Immature natural killer cell (primary cell): ENCODE results near the gene NOTCH3. TPM values are rescaled to one million over a fixed set of nuclear protein-coding genes. Genes with fewer than 3 reads are reported as not detected.

Experiments used
- DNase-seq, 3 donors: peaks; one replicate each; pipeline ENCODE4 v3.0.0; 2022; ENCODE audit warnings: mixed read lengths in 1 of 3
- H3K27ac Mint-ChIP-seq, 6 donors: one replicate each; pipeline ENCODE4 v1.8.0; 2020; ENCODE audit warnings: mixed read lengths in 6 of 6, mild to moderate bottlenecking in 5 of 6, inconsistent platforms in 4 of 6, moderate library complexity in 3 of 6
- H3K27me3 Mint-ChIP-seq, 3 donors: one replicate each; pipeline ENCODE4 v1.8.0; 2020 to 2021; ENCODE audit warnings: low read depth in 3 of 3, mild to moderate bottlenecking in 3 of 3, mixed read lengths in 3 of 3, moderate library complexity in 3 of 3, inconsistent platforms in 1 of 3
- H3K36me3 Mint-ChIP-seq, 3 donors: one replicate each; pipeline ENCODE4 v1.8.0; 2020; ENCODE audit warnings: mixed read lengths in 3 of 3, inconsistent platforms in 2 of 3, mild to moderate bottlenecking in 2 of 3
- H3K4me1 Mint-ChIP-seq, 2 donors: one replicate each; pipeline ENCODE4 v1.8.0; 2020; ENCODE audit warnings: inconsistent platforms in 2 of 2, mild to moderate bottlenecking in 2 of 2, mixed read lengths in 2 of 2, moderate library complexity in 1 of 2
- H3K4me3 Mint-ChIP-seq, 5 donors: one replicate each; pipeline ENCODE4 v1.8.0; 2020; ENCODE audit warnings: mild to moderate bottlenecking in 5 of 5, mixed read lengths in 5 of 5, inconsistent platforms in 3 of 5, moderate library complexity in 3 of 5
- H3K9me3 Mint-ChIP-seq, 6 donors: one replicate each; pipeline ENCODE4 v1.8.0; 2020; ENCODE audit warnings: mild to moderate bottlenecking in 6 of 6, mixed read lengths in 6 of 6, inconsistent platforms in 4 of 6, moderate library complexity in 3 of 6
- polyA plus RNA-seq, 3 donors: library from polyadenylated mRNA; unstranded; fragments of 300-500 nt; fragmentation: Illumina TruSeq; gene quantifications; one replicate each; pipeline ENCODE4 v1.2.3, GENCODE V29; 2021

Gene NOTCH3
- polyA plus RNA-seq, 3 donors from 2014 or later: not detected

DNA sequence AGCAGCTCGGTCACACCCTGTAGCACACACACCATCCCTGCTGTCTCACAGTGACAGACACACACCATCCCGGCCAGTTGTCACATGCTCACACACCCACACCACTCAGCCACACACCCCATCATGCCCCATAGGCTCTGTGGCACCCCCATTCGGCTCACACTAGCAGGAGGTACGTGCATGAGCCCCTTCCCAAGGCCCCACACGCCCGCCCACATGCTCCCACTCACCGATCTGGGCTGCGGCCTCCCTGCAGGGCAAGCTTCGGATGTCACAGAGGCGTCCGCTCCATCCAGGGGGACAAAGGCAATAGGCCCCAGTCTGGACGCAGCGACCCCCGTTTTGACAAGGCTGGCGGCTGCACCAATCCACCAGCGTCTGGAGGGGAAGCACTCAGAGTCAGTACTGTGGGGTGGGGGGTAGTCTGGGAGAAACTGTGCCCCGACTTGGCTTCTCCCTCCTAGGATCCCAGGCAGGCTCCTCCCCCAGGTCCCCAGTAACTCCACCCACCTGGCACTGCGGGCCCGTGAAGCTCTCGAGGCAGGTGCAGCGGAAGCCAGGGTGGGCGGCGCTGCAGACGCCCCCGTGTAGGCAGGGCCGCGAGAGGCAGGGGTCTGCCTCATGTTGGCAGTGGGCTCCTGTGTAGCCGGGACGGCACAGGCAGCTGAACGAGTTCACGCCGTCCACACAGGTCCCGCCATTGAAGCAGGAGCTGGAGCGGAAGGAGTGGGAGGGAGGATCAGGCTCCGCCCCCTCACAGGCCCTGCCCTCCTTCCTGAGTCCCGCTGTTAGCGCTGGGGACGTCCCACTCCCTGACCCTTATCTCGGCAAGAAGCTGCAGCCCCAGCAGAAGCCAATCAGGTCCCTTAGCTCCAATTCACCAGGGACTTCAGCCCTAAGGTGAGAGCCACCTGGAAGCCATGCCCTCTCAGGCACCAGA is 20.1 kb downstream of the NOTCH3 start:
- no peak overlapping the region for H3K27ac Mint-ChIP-seq
- H3K36me3 Mint-ChIP-seq: no peaks in the 10 kb centered on the region
- DNase-seq: no peak
- no peaks in the 10 kb centered on the region for H3K9me3 Mint-ChIP-seq
- H3K27me3 Mint-ChIP-seq: peaks cover 2 to 7% (median 5%) of the 10 kb centered on the region in 3 donors
- peak overlapping the region in 2 of 5 donors; percentile 27 to 60 for H3K4me3 Mint-ChIP-seq
- peaks cover 3 to 7% of the 10 kb centered on the region in 2 donors for H3K4me1 Mint-ChIP-seq

DNA sequence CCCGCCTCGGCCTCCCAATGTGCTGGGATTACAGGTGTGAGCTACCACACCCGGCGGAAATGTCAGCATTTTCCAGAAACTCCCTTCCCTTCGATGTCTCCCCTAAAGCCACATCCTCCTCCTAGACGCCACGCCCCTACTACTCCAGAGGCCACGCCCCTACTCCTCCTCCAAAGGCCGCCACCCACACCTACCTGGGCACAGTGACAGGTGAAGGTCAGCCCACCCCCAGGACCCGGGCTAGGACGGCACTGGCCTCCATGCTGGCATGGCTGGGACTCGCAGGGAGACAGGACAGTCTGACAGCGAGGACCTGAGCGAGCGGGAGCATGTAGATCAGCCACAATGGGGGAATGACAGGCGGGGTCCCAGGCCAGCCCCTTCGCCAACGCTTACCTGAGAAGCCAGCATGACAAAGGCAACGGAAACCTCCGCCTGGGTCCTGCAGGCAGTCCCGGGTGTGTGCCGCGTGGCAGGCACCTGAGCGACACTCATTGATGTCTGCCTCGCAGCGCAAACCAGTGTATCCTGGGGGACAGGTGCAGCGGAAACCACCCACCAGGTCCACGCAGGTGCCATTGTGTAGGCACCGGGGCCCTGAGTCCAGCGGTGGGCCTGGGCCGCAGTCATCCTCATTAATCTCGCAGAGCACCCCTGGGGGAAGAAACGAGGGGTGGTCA is 22.0 kb downstream of the NOTCH3 start:
- no peak for DNase-seq
- H3K4me3 Mint-ChIP-seq: peak overlapping the region in 1 of 5 donors; percentile 7

GRCh38 chr19:15177269-15178116 is 23.3 kb downstream of the NOTCH3 start:
- DNase-seq: peak; percentile 80 to 85 (median 83)
- peak overlapping the region in 1 of 6 donors; percentile 64 for H3K27ac Mint-ChIP-seq
- H3K4me3 Mint-ChIP-seq: peak overlapping the region; percentile 14 to 66 (median 43)
- H3K36me3 Mint-ChIP-seq: no peaks in the 10 kb centered on the region
- H3K9me3 Mint-ChIP-seq: no peaks in the 10 kb centered on the region
- H3K27me3 Mint-ChIP-seq: peaks cover 5 to 9% (median 5%) of the 10 kb centered on the region in 3 donors
- H3K4me1 Mint-ChIP-seq: peaks cover 3 to 7% of the 10 kb centered on the region in 2 donors

More for the DNA sequence above, 22.0 kb downstream of the NOTCH3 start:
- H3K9me3 Mint-ChIP-seq: no peaks in the 10 kb centered on the region
- H3K4me1 Mint-ChIP-seq: peaks cover 3 to 7% of the 10 kb centered on the region in 2 donors
- peaks cover 3 to 9% (median 5%) of the 10 kb centered on the region in 3 donors for H3K27me3 Mint-ChIP-seq
- no peak overlapping the region for H3K27ac Mint-ChIP-seq
- no peaks in the 10 kb centered on the region for H3K36me3 Mint-ChIP-seq

DNA sequence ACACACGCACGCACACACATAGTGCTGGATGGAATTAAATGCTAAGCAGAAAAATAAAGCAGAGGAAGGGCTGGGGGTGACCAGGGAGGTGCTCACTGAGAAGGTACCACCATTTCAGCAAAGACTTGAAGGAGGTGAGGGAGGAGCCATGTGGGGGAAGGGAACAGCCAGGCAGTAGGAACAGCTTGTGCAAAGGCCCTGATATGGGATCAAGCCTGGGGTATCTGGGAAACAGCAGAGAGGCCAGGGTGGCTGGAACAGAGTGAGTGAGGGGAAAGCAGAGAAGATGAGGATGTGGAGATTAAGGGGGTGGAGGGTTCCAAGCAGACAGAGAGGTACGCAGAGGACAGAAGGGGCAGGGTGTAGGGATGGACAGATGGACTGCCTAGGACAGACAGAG is 25.2 kb downstream of the NOTCH3 start:
- H3K4me3 Mint-ChIP-seq: no peak overlapping the region
- H3K27me3 Mint-ChIP-seq: peaks cover 5 to 11% (median 5%) of the 10 kb centered on the region in 3 donors
- H3K27ac Mint-ChIP-seq: no peak overlapping the region
- no peaks in the 10 kb centered on the region for H3K9me3 Mint-ChIP-seq
- H3K36me3 Mint-ChIP-seq: no peaks in the 10 kb centered on the region
- no peak for DNase-seq
- H3K4me1 Mint-ChIP-seq: peaks cover 3 to 7% of the 10 kb centered on the region in 2 donors

DNA sequence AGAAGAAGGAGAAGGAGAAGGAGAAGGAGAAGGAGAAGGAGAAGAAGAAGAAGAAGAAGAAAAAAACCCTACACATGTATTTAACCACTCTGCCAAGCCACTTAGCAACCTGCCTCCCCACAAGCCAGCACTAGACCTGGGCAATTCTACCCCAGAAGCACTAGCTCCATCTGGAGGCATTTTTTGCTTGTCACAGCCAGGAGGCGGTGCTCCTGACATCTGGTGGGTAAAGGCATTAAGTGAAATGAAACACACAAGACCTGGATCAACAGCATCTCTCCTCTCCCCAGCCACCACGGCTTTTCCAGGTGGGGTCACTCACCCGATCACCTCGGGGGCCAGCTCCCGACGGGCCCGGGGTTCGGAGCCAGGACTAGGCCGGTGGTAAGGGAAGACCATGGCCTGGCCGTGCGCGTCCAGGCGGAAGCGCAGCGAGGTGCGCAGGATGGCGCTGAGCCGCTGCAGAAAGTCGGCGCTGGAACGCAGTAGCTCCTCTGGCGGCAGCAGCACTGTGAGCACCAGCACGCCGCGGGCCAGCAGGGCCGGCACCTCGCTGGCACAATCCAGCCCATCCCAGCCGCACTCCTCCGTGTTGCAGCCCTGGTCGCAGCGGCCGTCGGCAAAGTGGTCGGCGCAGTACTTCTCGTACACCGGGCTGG is 26.9 kb downstream of the NOTCH3 start:
- no peaks in the 10 kb centered on the region for H3K36me3 Mint-ChIP-seq
- H3K9me3 Mint-ChIP-seq: no peaks in the 10 kb centered on the region
- peaks cover 3 to 7% of the 10 kb centered on the region in 2 donors for H3K4me1 Mint-ChIP-seq
- H3K27ac Mint-ChIP-seq: no peak overlapping the region
- no peak for DNase-seq
- no peak overlapping the region for H3K4me3 Mint-ChIP-seq
- peaks cover 5 to 8% (median 7%) of the 10 kb centered on the region in 3 donors for H3K27me3 Mint-ChIP-seq

- H3K9me3 Mint-ChIP-seq: peaks cover 0 to 4% (median 0%) of the 10 kb centered on the region in 6 donors
- no peak overlapping the region for H3K27ac Mint-ChIP-seq
- H3K27me3 Mint-ChIP-seq: peaks cover 2 to 9% (median 4%) of the 10 kb centered on the region in 3 donors
- H3K4me1 Mint-ChIP-seq: no peaks in the 10 kb centered on the region
- no peak for DNase-seq
- no peak overlapping the region for H3K4me3 Mint-ChIP-seq
- H3K36me3 Mint-ChIP-seq: no peaks in the 10 kb centered on the region
Measured at GRCh38 chr19:15170345-15170744, 30.4 kb downstream of the NOTCH3 start.

- H3K27me3 Mint-ChIP-seq: peaks cover 2 to 9% (median 4%) of the 10 kb centered on the region in 3 donors
- H3K4me1 Mint-ChIP-seq: no peaks in the 10 kb centered on the region
- H3K27ac Mint-ChIP-seq: no peak overlapping the region
Measured at GRCh38 chr19:15169541-15170285, 31.1 kb downstream of the NOTCH3 start.

DNA sequence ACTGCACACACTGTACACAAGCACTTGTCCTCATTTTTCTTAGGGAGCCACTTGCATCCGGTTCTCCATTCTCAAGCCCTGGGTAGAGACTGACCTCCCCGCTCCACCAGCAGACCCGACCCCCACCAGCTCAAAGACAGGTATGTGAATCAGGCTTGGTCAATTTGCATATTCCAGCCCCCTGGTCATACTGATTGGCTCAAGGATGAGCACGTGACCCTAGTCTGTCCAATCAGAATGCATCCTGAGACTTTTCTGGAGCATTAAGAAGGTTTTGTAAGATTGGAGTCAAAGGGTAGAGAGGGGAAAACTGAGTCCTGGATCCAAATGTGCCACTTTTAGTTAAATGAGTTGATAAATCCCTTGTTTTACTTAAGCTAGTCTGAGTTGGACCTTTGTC is 34.1 kb downstream of the NOTCH3 start:
- peaks cover 0 to 4% (median 0%) of the 10 kb centered on the region in 6 donors for H3K9me3 Mint-ChIP-seq
- H3K4me3 Mint-ChIP-seq: no peak overlapping the region
- H3K36me3 Mint-ChIP-seq: no peaks in the 10 kb centered on the region
- H3K27me3 Mint-ChIP-seq: peaks cover 2 to 6% (median 4%) of the 10 kb centered on the region in 3 donors
- H3K4me1 Mint-ChIP-seq: no peaks in the 10 kb centered on the region
- no peak for DNase-seq
- H3K27ac Mint-ChIP-seq: no peak overlapping the region

More at GRCh38 chr19:15169541-15170285, 31.1 kb downstream of the NOTCH3 start:
- H3K36me3 Mint-ChIP-seq: no peaks in the 10 kb centered on the region
- H3K9me3 Mint-ChIP-seq: peaks cover 0 to 4% (median 0%) of the 10 kb centered on the region in 6 donors
- DNase-seq: no peak
- no peak overlapping the region for H3K4me3 Mint-ChIP-seq

DNA sequence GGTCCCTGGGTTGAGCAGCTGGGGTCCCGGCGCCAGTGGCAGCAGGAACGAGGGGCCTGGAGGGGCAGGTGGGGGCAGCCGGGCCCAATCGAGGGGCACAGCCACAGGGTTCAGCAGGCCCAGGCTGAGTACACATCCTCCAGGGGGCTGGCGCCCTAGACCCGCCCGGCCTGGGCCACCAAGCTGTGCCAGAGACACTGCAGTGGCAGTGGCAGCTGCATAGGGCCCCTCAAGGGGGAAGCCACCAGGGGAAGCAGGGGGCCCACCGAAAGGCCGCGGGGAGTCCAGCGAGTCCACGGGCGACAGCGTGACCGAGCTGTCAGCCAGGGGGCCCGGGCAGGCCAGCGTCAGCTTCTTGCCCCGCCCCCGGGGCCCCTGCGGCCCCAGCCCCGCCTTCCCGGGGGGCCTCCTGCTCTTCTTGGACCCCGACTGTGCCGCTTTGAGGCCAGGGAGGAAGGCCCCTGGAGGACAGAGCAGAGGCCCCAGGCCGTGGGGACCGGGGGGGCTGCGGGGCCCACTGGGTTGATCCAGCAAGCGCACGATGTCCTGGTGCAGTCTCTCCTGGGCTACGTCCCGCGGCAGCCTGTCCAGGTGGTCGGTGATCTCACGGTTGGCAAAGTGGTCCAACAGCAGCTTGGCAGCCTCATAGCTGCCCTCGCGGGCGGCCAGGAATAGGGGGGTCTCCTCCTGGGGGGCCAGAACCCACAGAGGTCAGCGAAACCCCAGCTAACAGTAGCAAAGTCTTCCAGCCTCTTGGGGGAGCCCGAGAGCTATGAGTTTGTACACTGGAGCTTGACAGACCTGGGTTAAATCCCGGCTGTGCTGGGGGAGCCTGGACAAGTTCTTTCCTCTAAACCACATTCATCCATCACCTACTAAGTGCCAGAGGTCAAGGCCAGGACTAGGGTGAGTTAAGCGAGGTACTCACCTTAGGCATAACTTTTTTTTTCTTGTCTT is 39.5 kb downstream of the NOTCH3 start:
- Mint-ChIP-seq H3K9me3 (peaks cover 0 to 7% (median 0%) of the 10 kb centered on the region in 6 donors), H3K4me1 (no peaks in the 10 kb centered on the region), H3K27me3 (peaks cover 0 to 2% (median 1%) of the 10 kb centered on the region in 3 donors), H3K27ac (no peak overlapping the region), H3K4me3 (no peak overlapping the region), H3K36me3 (no peaks in the 10 kb centered on the region)
- DNase-seq: no peak

GRCh38 chr19:15159251-15159650 is 41.5 kb downstream of the NOTCH3 start:
- Mint-ChIP-seq H3K27ac (no peak overlapping the region), H3K4me3 (no peak overlapping the region), H3K36me3 (no peaks in the 10 kb centered on the region)

GRCh38 chr19:15156391-15156790 is 44.4 kb downstream of the NOTCH3 start:
- H3K9me3 Mint-ChIP-seq: peaks cover 0 to 2% (median 0%) of the 10 kb centered on the region in 6 donors

More at GRCh38 chr19:15159251-15159650, 41.5 kb downstream of the NOTCH3 start:
- DNase-seq: no peak
- H3K9me3 Mint-ChIP-seq: peaks cover 0 to 2% (median 0%) of the 10 kb centered on the region in 6 donors
- H3K27me3 Mint-ChIP-seq: peaks cover 0 to 2% (median 1%) of the 10 kb centered on the region in 3 donors
- no peaks in the 10 kb centered on the region for H3K4me1 Mint-ChIP-seq

More at GRCh38 chr19:15156391-15156790, 44.4 kb downstream of the NOTCH3 start:
- peaks cover 0 to 11% (median 1%) of the 10 kb centered on the region in 3 donors for H3K27me3 Mint-ChIP-seq
- H3K36me3 Mint-ChIP-seq: no peaks in the 10 kb centered on the region
- H3K27ac Mint-ChIP-seq: no peak overlapping the region
- no peak for DNase-seq
- H3K4me1 Mint-ChIP-seq: no peaks in the 10 kb centered on the region
- H3K4me3 Mint-ChIP-seq: no peak overlapping the region
